ENCODE data around the gene TAPBPL.

Gene TAPBPL

DNA sequence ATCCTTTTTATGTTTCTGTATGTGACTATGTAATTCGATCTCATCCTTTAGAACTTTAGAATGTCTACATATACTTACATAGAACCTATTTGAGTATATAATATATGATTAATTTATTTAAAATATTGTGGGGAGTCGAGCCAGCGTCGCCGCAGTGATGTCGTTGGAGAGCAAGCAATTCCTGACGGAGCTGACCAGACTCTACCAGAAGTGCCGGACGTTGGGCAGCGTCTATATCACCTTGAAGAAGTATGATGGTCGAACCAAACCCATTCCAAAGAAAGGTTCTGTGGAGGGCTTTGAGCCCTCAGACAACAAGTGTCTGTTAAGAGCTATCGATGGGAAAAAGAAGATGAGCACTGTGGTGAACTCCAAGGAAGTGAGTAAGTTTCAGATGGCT is 13.5 kb upstream of the TAPBPL start:
- no peak for DNase-seq

- no peak for DNase-seq
Observed at GRCh38 chr12:6440391-6440790, 11.5 kb upstream of the TAPBPL start.

DNA sequence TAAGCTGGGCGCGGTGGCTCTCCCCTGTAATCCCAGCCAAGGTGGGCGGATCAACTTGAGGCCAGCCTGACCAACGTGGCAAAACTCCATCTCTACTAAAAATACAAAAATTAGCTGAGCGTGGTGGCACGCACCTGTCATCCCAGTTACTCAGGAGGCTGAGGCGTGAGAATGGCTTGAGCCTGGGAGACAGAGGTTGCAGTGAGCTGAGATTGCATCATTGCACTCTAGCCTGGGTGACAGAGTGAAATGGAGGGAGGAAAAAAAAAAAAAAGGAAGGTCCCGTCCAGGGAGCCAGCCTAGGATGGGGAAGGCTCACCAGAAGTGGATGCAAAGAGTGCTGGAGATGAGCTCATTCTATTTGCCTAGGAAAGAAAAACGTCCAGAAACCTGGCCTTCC is 9.0 kb upstream of the TAPBPL start:
- DNase-seq: no peak

- DNase-seq: no peak
Observed at GRCh38 chr12:6443361-6443983, 8.4 kb upstream of the TAPBPL start.

- DNase-seq: no peak
Observed at GRCh38 chr12:6444031-6444430, 7.8 kb upstream of the TAPBPL start.

DNA sequence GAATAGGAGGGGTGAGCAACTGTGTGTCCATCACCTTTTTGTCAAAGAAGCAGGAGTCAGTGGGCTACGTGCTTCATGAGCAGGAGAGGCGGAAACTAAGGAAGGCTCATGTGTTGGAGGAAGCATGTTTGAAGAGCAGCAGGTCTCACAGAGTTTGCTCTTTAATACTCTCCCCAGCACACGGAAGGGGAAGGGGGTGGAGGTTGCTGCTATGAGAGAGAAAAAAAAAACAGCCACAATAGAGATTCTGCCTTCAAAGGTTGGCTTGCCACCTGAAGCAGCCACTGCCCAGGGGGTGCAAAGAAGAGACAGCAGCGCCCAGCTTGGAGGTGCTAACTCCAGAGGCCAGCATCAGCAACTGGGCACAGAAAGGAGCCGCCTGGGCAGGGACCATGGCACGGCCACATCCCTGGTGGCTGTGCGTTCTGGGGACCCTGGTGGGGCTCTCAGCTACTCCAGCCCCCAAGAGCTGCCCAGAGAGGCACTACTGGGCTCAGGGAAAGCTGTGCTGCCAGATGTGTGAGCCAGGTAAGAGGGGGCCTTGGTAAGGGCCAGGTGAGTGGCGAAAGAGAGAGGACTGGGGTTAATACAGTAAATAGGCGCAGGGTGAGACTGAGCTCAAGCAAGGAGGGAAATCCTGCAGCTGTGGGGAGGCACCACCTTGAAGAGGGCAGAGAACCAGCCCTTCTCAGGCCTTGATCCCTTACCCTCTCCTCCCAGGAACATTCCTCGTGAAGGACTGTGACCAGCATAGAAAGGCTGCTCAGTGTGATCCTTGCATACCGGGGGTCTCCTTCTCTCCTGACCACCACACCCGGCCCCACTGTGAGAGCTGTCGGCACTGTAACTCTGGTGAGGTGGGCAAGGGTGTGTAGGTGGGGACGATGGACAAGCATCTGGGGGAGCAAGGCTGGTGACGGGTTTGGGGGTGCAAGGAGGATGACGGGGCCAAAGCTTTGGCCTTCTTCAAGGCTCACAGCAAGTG is 6.8 kb upstream of the TAPBPL start, which contains the start of gene CD27:
Gene CD27 (plus strand): TSS at position 252 of the 985 bp plus-strand sequence. CDS start 141 bp downstream, at position 393.
- no peak for DNase-seq

GRCh38 chr12:6450091-6450868 is 1.6 kb upstream of the TAPBPL start:
- DNase-seq: no peak

- no peak for DNase-seq
Observed at GRCh38 chr12:6450869-6451347, 934 bp upstream of the TAPBPL start.

DNA sequence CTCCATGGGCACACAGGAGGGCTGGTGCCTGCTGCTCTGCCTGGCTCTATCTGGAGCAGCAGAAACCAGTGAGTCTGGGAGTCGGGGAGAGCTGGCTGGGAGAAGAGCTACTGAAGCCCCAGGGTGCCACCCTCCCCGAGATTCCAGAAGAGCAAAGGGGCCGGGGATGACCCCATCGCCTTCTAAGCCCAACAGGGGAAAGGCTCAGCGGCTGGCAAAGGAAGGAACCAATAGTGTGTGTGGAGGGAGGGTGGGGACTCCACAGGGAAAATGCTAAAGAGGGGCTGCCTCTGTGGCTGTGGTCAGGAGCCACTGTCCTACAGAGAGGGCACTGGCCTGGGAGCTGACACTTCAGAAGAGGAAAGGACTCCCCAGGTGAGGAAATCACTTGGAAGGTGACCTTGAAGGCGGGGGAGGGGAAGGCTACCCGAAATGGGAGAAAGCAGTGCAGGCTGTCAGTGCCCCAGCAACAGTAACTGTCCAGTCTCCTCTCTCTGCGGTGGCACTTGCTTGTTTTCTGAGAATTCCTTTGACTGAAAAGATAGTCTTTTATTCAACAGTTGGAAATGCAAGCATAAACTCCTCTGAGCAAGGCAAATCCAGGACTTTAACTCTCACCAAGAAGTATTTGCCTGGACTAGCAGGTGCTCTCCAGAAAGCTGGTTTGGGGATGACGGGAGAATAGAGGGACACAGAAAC is 552 bp downstream of the TAPBPL start:
- no peak for DNase-seq

GRCh38 chr12:6452944-6453630 is 1.2 kb downstream of the TAPBPL start:
- no peak for DNase-seq

DNA sequence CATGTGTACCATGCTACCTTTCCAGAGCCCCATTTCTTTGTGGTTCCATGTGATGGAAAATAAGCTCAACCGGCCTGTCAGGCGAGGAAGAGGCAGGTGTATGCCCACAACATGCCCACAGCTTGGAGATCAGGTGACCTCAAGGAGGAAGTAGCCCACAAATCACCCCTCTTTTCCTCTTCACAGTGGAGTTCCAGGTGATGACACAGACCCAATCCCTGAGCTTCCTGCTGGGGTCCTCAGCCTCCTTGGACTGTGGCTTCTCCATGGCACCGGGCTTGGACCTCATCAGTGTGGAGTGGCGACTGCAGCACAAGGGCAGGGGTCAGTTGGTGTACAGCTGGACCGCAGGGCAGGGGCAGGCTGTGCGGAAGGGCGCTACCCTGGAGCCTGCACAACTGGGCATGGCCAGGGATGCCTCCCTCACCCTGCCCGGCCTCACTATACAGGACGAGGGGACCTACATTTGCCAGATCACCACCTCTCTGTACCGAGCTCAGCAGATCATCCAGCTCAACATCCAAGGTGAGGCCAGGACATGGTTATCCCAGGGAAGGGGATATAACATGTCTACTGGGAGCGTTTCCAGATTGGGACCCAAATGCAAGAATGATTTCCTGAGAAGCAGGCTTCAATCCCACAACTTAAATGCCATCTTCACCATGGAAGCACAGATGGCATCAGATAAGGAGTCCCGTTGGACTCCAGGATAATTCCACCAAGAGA is 5.5 kb downstream of the TAPBPL start:
- DNase-seq: no peak

- no peak for DNase-seq
Observed at GRCh38 chr12:6458281-6459003, 6.6 kb downstream of the TAPBPL start.

DNA sequence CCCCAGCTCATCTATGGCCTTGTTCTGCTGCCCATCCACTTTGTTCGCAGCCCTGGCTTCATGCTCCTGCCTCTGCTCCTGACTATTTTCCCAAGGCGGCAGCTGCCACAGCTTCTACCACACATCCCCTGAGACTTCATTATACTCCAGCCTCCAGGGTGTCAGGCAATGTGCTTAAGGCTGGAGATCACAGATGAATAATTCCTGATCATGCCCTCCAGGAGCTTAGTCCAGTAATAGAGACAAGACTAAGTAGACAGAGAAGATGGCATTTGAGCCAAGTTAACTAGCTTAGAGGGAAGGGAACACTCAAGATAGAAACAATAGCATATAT is 7.1 kb downstream of the TAPBPL start:
- no peak for DNase-seq

DNA sequence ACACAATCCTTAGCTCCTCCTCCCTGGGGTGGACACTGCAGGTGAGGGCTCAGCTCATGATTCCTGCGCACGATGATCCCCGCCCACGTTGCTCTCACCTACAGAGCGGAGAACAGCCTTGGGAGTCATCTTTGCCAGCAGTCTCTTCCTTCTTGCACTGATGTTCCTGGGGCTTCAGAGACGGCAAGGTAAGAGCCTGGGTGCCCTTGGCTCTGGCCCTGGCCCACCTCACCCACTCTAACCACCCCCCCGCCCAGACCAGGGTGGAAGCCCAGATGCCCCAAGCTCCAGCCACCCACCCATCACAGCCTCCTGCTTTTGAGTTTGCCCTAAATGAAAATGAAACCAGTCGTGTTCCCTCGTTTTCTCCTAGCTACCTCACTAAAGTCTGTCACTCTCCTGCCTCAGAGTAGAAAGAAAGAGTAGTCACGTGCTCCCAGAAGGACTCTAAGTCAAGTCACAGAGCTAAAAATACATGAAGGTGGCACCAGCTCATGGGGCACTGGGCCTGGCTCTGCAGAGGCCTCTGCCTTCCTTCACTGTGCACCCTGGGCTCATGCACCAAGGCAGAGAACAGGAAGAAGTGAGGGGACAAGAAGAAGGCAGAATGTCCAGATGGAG is 9.0 kb downstream of the TAPBPL start:
- DNase-seq: no peak

DNA sequence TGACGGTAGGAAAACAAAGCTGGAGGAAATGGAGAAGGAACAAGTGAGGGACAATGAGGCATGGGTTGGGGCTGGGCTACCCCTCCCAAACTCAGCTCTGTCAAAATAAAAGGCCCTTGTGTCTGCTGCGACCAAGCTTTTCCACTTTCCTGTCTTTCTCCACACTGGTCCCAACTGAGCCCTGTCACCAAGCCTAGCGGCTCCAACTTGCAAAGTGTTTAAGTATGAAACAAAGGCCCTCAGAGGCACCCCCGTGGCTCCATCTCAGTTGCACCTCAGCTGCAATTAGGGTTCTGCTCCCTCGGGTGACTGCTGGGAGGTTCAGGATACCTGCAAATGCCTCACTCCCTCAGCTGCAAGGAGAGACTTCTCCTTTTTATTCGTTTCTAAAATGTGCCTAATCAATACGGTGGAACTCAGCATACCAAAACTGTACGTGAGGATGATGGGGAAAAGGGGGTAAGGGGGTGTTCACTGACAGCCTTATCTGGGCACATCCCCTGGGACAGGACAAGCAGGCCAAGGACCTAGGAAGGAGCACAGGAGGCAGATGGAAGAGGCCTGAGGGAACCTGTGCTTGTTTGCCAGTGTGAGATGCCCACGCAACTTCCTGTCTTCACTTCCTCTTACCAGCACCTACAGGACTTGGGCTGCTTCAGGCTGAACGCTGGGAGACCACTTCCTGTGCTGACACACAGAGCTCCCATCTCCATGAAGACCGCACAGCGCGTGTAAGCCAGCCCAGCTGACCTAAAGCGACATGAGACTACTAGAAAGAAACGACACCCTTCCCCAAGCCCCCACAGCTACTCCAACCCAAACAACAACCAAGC is 9.8 kb downstream of the TAPBPL start:
- DNase-seq: peak; percentile 88

DNA sequence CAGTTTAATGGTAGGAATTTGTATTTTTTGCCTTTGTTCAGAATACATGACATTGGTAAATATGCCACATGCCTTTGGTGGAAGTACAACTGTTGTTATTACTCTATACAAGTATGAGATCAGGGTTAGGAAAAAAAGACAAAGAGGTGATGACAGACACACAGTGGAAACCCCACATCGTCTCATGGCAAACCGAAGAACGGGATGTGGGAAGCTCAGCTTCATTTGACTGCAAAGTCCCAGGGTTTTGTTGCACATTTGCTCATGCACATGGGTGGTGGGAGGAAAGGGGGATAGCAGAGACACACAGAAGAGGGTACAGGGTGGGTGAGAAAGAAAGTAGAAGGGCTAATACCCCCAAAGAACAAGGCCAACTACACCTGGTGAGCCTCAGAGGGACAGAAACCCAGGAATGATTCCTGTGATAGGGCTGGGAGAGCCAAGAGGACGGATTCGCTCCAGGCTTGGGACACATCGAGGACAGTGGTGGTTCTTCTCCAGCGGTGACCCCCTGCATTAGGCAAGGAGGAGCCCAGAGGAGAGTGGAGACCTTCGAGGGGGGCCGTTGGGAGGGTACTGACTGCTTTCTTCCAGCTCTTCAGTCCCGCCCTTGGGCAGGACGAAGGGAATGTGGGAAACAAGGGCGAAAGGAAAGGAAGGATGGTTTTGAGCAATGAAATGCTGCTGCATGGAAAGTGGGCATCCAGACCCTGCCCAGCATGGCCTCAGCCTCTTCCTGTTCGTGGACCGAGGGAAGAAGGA is 10.6 kb downstream of the TAPBPL start:
- DNase-seq: no peak

DNA sequence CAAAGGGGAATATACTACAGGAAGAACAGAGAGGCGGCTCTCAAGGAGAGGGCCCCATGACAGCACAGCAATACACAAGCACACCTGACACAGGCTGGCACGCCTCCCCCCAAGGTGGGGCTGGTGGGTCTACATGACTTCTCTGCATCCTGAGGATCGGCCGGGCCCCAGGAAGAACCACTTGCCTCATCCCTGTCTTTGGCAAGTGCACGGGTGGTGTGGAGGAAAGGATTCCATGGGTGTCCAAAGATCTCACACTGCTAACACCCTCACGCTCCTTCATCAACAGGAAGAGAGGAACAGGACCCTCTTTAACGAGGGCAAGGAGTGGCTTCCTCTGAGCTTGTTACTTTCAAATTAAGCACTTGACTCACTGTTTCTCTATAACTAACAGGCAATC is 11.4 kb downstream of the TAPBPL start:
- no peak for DNase-seq

- DNase-seq: no peak
Observed at GRCh38 chr12:6463858-6464257, 12.0 kb downstream of the TAPBPL start.
